ENCODE data around the gene MB21D2.

DNA sequence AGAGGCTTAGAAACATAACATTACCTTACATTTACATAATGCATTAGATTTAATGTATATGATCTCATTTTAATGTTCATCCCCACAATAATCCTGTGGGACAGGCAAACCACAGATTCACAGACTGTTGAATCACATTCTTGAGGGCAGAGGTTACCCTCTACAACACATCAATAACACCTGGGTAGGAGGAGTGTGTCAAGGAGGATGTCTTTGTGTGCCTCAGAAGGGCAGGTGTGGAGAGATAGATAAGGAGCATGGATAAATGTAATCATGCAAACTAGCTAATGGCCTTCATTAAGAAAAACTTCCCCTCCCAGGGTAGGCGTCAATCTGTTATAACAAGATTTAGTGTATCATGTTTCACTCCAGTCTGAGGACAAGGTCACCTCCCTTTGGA lies 12.9 kb upstream of the MB21D2 start:
- no peak for TF ChIP-seq EP300 (IDR thresholded peaks at IDR 0.05)
- TF ChIP-seq, protein P1, sequence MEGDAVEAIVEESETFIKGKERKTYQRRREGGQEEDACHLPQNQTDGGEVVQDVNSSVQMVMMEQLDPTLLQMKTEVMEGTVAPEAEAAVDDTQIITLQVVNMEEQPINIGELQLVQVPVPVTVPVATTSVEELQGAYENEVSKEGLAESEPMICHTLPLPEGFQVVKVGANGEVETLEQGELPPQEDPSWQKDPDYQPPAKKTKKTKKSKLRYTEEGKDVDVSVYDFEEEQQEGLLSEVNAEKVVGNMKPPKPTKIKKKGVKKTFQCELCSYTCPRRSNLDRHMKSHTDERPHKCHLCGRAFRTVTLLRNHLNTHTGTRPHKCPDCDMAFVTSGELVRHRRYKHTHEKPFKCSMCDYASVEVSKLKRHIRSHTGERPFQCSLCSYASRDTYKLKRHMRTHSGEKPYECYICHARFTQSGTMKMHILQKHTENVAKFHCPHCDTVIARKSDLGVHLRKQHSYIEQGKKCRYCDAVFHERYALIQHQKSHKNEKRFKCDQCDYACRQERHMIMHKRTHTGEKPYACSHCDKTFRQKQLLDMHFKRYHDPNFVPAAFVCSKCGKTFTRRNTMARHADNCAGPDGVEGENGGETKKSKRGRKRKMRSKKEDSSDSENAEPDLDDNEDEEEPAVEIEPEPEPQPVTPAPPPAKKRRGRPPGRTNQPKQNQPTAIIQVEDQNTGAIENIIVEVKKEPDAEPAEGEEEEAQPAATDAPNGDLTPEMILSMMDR (IDR thresholded peaks at IDR 0.05), result no peak
